K562 (cell line): Measurements from ENCODE around the gene GNG14. TPM values are rescaled to one million over a fixed set of nuclear protein-coding genes. Genes with fewer than 3 reads are reported as not detected.
A peak's percentile ranks its signal among the peaks of the same experiment; 100 is the strongest.

Experiments used
- CHD7 ChIP-seq: fragments of 200-600 bp; sonication (generic); IDR thresholded peaks from one replicate; pipeline ENCODE4 v1.6.1; 2012; ENCODE audit warnings: mild to moderate bottlenecking, low read depth, low read length, inconsistent platforms
- ELK1 ChIP-seq: sonication (generic); formaldehyde crosslinking; IDR thresholded peaks from 2 replicates; pipeline ENCODE4 v1.8.1; 2022; ENCODE audit warnings: missing genetic modification reagents
- FOXJ3 ChIP-seq: sonication (generic); formaldehyde crosslinking; IDR thresholded peaks from 2 replicates; pipeline ENCODE4 v1.4.0; 2020; ENCODE audit warnings: mild to moderate bottlenecking, missing genetic modification reagents
- IFI16 ChIP-seq: fragments of 250-450 bp; sonication (Bioruptor Pico); IDR thresholded peaks from 2 replicates; pipeline ENCODE4 v2.1.2; 2022; ENCODE audit warnings: mild to moderate bottlenecking, inconsistent platforms
- IRF1 ChIP-seq: sonication (generic); formaldehyde crosslinking; IDR thresholded peaks from 2 replicates; pipeline ENCODE4 v1.8.0; 2022; ENCODE audit warnings: missing genetic modification reagents, mild to moderate bottlenecking, borderline replicate concordance
- IRF2 ChIP-seq: sonication (generic); formaldehyde crosslinking; IDR thresholded peaks from 2 replicates; pipeline ENCODE4 v1.8.1; 2022; ENCODE audit warnings: mild to moderate bottlenecking, missing genetic modification reagents
- JUND ChIP-seq, 2 experiments: IDR thresholded peaks; 2 replicates in 1 of 2; 3 replicates in 1 of 2; pipeline ENCODE4 v1.6.1; 2011; ENCODE audit warnings: borderline replicate concordance in 2 of 2, low read depth in 2 of 2, low read length in 2 of 2, improper control_type of control experiment in 1 of 2, missing biosample characterization in 1 of 2, missing genetic modification characterization in 1 of 2, missing genetic modification reagents in 1 of 2
- NCOA2 ChIP-seq, 2 experiments: fragments of 450-650 bp; IDR thresholded peaks; 2 replicates each; pipeline ENCODE4 v1.6.1; 2018; ENCODE audit warnings: mild to moderate bottlenecking in 2 of 2, moderate library complexity in 1 of 2; ENCODE audit not compliant: partially characterized antibody in 2 of 2
- POLR2B ChIP-seq: fragments of 450-650 bp; IDR thresholded peaks from 2 replicates; pipeline ENCODE4 v1.6.1; 2018; ENCODE audit warnings: low read depth; ENCODE audit not compliant: partially characterized antibody
- RFX7 ChIP-seq: fragments of 250-450 bp; sonication (Bioruptor Pico); IDR thresholded peaks from 2 replicates; pipeline ENCODE4 v1.5.1; 2021; ENCODE audit warnings: mild to moderate bottlenecking
- SMARCA5 ChIP-seq: fragments of 450-650 bp; IDR thresholded peaks from 2 replicates; pipeline ENCODE4 v1.6.1; 2016
- STAT5B ChIP-seq: fragments of 250-450 bp; sonication (Bioruptor Pico); IDR thresholded peaks from 2 replicates; pipeline ENCODE4 v1.8.0; 2021; ENCODE audit warnings: mild to moderate bottlenecking, inconsistent platforms
- ZNF79 ChIP-seq: fragments of 250-450 bp; sonication (Bioruptor Pico); IDR thresholded peaks from 2 replicates; pipeline ENCODE4 v1.4.0; 2020; ENCODE audit warnings: low read depth, mild to moderate bottlenecking, moderate library complexity
- polyA plus RNA-seq, 8 experiments: library from polyadenylated mRNA; depleted of rRNA in 4 of 8; stranded (reverse) in 5 of 8; unstranded in 3 of 8; fragments of >200 nt; fragmentation: Nextera tagmentation in 2 of 8; fragmentation: Illumina TruSeq in 1 of 8; extraction: Ambion mirVana in 2 of 8; extraction: Trizol in 1 of 8; gene quantifications; 2 replicates each; pipeline versions ENCODE4 v1.2.1 to v1.2.3, GENCODE V29; 2011 to 2014; ENCODE audit warnings: inconsistent platforms in 1 of 8, missing spikeins in 1 of 8
- total RNA-seq, 7 experiments: library from RNA; depleted of rRNA in 6 of 7; stranded (reverse); fragments of >200 nt in 6 of 7; fragmentation: Illumina TruSeq in 2 of 7; extraction: Trizol in 2 of 7; gene quantifications; 2 replicates each; pipeline versions ENCODE4 v1.2.1 to v1.2.3, GENCODE V29; 2011 to 2021; ENCODE audit warnings: low replicate concordance in 1 of 7

The GNG14 gene
- total and polyA plus RNA-seq, 9 of the 15 experiments (the other 6 are each of a cell fraction or from before 2014, with no cell fraction given): not detected

GRCh38 chr19:12669270-12670158 lies 18.3 kb upstream of the GNG14 start (continued):
- TF ChIP-seq CHD7 (no peak), STAT5B (no peak), IFI16 (CRISPR knock-in tag) (no peak), RFX7 (CRISPR knock-in tag) (no peak), ELK1 (no peak), POLR2B (peak; percentile 25), IRF1 (CRISPR knock-in tag) (no peak), ZNF79 (no peak), NCOA2 (IDR thresholded peaks at IDR 0.05; ENCODE audit: partially characterized antibody in 2 of 2) (no peak), FOXJ3 (CRISPR knock-in tag) (no peak), IRF2 (CRISPR knock-in tag) (no peak), SMARCA5 (no peak), JUND (IDR thresholded peaks at IDR 0.05; ENCODE audit: borderline replicate concordance, low read depth, low read length) (peak; percentile 46), JUND (tag; IDR thresholded peaks at IDR 0.05; ENCODE audit: borderline replicate concordance, low read depth, low read length) (peak; percentile 64; the same call in 2 of the 3 replicates)
